Stimulated activated CD4-positive, alpha-beta T cell treated with anti-CD3 and anti-CD28 coated beads, Interleukin-12 subunit alpha, Interleukin-12 subunit beta, amount 100 ng/mL, for 48 hours (primary cell): Measurements from ENCODE around the gene NFIC.
A peak's percentile ranks its signal among the peaks of the same experiment; 100 is the strongest.
"Not testable (repeated sequence)": the region's sequence is repeated elsewhere in the genome, so short reads cannot be mapped to it uniquely, and the experiment has no call there.

Experiments used
- DNase-seq, 3 donors: peaks; one replicate each; pipeline ENCODE4 v3.0.0-alpha.2; 2020; ENCODE audit warnings: low read depth in 2 of 3, low spot score in 1 of 3

Gene NFIC

GRCh38 chr19:3415695-3416094 lies 49.3 kb downstream of the NFIC start:
- DNase-seq = no peak

- DNase-seq = no peak
Observed at GRCh38 chr19:3420244-3420755, 53.9 kb downstream of the NFIC start.

GRCh38 chr19:3420909-3421619 lies 54.7 kb downstream of the NFIC start:
- DNase-seq = no peak

- DNase-seq = not testable (repeated sequence)
Observed at GRCh38 chr19:3421656-3422055, 55.3 kb downstream of the NFIC start.

GRCh38 chr19:3423183-3423829 lies 56.9 kb downstream of the NFIC start:
- no peak for DNase-seq

GRCh38 chr19:3426433-3426832 lies 60.0 kb downstream of the NFIC start:
- no peak for DNase-seq

GRCh38 chr19:3430366-3430680 lies 63.9 kb downstream of the NFIC start:
- DNase-seq = not testable (repeated sequence)

- DNase-seq = no peak
Observed at GRCh38 chr19:3431760-3432397, 65.5 kb downstream of the NFIC start.

GRCh38 chr19:3433313-3433712 lies 66.9 kb downstream of the NFIC start:
- no peak for DNase-seq

GRCh38 chr19:3433805-3434540 lies 67.6 kb downstream of the NFIC start:
- DNase-seq = no peak

- peak; percentile 91 to 96 (median 95) for DNase-seq
Observed at GRCh38 chr19:3434630-3435553, 68.5 kb downstream of the NFIC start.

- peak; percentile 27 to 53 (median 48) for DNase-seq
Observed at GRCh38 chr19:3440082-3440481, 73.7 kb downstream of the NFIC start.

GRCh38 chr19:3441089-3441985 lies 75.0 kb downstream of the NFIC start:
- DNase-seq = no peak

GRCh38 chr19:3441986-3442329 lies 75.6 kb downstream of the NFIC start:
- DNase-seq = no peak

- no peak for DNase-seq
Observed at GRCh38 chr19:3442487-3443071, 76.2 kb downstream of the NFIC start.

GRCh38 chr19:3443840-3444694 lies 77.7 kb downstream of the NFIC start:
- no peak for DNase-seq

GRCh38 chr19:3444695-3445234 lies 78.4 kb downstream of the NFIC start:
- no peak for DNase-seq

- not testable (repeated sequence) for DNase-seq
Observed at GRCh38 chr19:3446657-3447056, 80.3 kb downstream of the NFIC start.
